Measurements from ENCODE around the gene CREB5. TPM values are rescaled to one million over a fixed set of nuclear protein-coding genes. Genes with fewer than 3 reads are reported as not detected.

The CREB5 gene
- total and polyA plus RNA-seq, 3 donors from 2014 or later = 2.0 to 2.9 (median 2.9) TPM

DNA sequence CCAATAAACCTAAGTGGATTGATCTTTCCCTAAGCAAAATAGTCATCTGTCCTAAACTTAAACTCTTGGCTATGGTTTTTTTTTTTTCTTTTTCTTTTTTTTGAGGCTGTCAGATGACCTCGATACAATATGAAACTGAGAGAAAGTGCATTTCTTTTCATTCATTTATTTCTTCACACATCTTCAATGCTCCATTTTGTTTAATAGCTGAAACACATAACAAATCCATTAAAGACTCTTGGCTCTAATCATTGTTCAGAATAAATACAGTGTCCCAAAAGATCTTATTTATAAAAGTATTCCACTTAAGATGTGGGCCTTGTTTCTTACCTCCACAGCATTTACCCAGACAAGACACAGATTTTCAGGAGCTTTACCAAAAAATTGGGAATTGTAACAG, 350.3 kb downstream of the CREB5 start:
- no peak overlapping the region for H3K27ac ChIP-seq
- no peaks in the 10 kb centered on the region for H3K4me1 ChIP-seq
- DNase-seq = no peak
- H3K9me3 ChIP-seq = no peaks in the 10 kb centered on the region
- intact Hi-C loops (cut with DNase I; ENCODE audit: low total_unique reads) = no loop called here
- no peaks in the 10 kb centered on the region for H3K27me3 ChIP-seq
- no peak overlapping the region for H3K4me3 ChIP-seq
- WGBS, 2 donors = 83 to 86% methylated on average over 1 of the region's 1 CpG
- no peaks in the 10 kb centered on the region for H3K36me3 ChIP-seq (ENCODE audit: low read depth, missing control alignments)
- TF ChIP-seq POLR2A (IDR thresholded peaks at IDR 0.05) = no peak
- TF ChIP-seq, protein P1, sequence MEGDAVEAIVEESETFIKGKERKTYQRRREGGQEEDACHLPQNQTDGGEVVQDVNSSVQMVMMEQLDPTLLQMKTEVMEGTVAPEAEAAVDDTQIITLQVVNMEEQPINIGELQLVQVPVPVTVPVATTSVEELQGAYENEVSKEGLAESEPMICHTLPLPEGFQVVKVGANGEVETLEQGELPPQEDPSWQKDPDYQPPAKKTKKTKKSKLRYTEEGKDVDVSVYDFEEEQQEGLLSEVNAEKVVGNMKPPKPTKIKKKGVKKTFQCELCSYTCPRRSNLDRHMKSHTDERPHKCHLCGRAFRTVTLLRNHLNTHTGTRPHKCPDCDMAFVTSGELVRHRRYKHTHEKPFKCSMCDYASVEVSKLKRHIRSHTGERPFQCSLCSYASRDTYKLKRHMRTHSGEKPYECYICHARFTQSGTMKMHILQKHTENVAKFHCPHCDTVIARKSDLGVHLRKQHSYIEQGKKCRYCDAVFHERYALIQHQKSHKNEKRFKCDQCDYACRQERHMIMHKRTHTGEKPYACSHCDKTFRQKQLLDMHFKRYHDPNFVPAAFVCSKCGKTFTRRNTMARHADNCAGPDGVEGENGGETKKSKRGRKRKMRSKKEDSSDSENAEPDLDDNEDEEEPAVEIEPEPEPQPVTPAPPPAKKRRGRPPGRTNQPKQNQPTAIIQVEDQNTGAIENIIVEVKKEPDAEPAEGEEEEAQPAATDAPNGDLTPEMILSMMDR (IDR thresholded peaks at IDR 0.05) = no peak

DNA sequence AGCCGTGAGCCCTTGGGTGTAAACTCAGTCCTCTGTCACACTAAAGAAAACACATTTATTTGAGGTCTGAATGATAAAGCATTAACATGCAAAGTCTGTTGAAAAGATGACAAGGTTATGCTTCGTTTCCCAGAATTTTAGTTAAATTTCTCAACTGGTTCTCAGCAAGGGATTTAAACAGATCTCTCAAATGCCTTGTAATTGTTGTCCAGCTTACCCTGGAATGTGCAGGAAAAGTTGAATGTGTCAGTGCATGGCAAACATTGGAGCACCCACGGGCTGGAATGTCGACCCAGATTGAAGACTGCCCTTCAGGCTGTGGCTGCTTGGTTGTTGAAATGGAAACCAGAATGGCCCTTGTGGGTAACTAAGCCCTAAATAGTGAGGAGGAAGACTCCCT, 354.0 kb downstream of the CREB5 start:
- intact Hi-C loops (cut with DNase I; ENCODE audit: low total_unique reads) = no loop called here
- H3K9me3 ChIP-seq = no peaks in the 10 kb centered on the region
- WGBS, 2 donors = 91 to 94% methylated on average over 4 of the region's 4 CpGs
- H3K36me3 ChIP-seq (ENCODE audit: low read depth, missing control alignments) = no peaks in the 10 kb centered on the region
- no peak overlapping the region for H3K4me3 ChIP-seq
- no peak for DNase-seq
- H3K27me3 ChIP-seq = no peaks in the 10 kb centered on the region
- TF ChIP-seq, protein P1 (IDR thresholded peaks at IDR 0.05) = no peak
- no peak for TF ChIP-seq POLR2A (IDR thresholded peaks at IDR 0.05)
- H3K27ac ChIP-seq = no peak overlapping the region
- H3K4me1 ChIP-seq = no peaks in the 10 kb centered on the region

DNA sequence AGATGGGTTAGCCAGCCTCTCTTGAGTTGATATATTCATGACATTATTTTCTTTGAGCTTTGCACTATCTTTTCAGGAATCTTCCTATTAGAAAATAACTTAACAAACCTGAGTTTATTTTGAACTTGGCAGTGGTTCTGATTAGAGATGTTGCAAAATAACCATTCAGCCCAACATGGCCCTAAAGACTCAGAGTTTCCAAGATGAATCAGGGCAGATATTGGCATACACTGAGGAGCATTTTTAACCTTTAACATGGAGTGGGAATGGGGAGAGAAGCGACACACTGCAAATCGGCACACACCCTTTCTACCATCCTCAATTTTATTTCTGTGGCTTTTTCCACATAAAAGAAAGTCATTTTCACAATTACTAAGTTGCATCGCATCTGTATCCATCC, 355.0 kb downstream of the CREB5 start:
- DNase-seq = no peak

DNA sequence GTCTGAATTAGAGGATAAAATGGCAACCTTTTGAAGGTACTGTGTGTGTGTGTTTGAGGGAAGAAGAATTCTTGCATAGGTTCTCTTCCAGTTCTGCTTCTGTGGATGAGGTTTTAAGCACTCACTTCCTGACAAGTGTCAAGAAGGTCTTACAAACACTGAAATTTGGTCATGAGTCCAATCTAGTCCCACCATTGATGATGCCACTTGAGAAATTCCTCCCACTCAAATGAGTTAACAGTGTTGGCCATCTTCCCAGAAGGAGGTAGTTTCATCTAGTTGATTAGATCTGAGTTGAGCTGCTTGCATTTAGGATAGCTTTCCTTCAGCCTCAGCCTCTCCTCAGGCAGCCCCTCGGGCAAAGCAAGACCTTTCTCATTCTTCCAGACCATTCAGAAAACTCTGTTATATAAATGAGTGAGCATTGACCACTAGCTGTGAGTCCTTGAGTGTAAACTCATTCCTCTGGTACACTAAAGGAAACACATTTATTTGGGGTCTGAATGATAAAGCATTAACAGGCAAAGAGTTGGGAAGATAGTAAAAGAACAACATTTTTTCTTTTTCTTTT, 356.3 kb downstream of the CREB5 start:
- Histone ChIP-seq H3K27ac (no peak overlapping the region), H3K9me3 (no peaks in the 10 kb centered on the region), H3K4me1 (no peaks in the 10 kb centered on the region), H3K27me3 (no peaks in the 10 kb centered on the region), H3K36me3 (ENCODE audit: low read depth, missing control alignments) (no peaks in the 10 kb centered on the region), H3K4me3 (no peak overlapping the region)
- intact Hi-C loops (cut with DNase I; ENCODE audit: low total_unique reads) = no loop called here
- WGBS, 2 donors = 92 to 96% methylated on average over 1 of the region's 1 CpG
- DNase-seq = no peak
- TF ChIP-seq POLR2A (IDR thresholded peaks at IDR 0.05) = no peak
- TF ChIP-seq, protein P1 (IDR thresholded peaks at IDR 0.05) = no peak

More for the DNA sequence above, 355.0 kb downstream of the CREB5 start:
- Histone ChIP-seq H3K27me3 (no peaks in the 10 kb centered on the region), H3K27ac (no peak overlapping the region), H3K4me1 (no peaks in the 10 kb centered on the region), H3K9me3 (no peaks in the 10 kb centered on the region), H3K36me3 (ENCODE audit: low read depth, missing control alignments) (no peaks in the 10 kb centered on the region), H3K4me3 (no peak overlapping the region)
- 93 to 96% methylated on average over 3 of the region's 3 CpGs for WGBS, 2 donors
- TF ChIP-seq, protein P1 (IDR thresholded peaks at IDR 0.05) = no peak
- no peak for TF ChIP-seq POLR2A (IDR thresholded peaks at IDR 0.05)
- intact Hi-C loops (cut with DNase I; ENCODE audit: low total_unique reads) = no loop called here

DNA sequence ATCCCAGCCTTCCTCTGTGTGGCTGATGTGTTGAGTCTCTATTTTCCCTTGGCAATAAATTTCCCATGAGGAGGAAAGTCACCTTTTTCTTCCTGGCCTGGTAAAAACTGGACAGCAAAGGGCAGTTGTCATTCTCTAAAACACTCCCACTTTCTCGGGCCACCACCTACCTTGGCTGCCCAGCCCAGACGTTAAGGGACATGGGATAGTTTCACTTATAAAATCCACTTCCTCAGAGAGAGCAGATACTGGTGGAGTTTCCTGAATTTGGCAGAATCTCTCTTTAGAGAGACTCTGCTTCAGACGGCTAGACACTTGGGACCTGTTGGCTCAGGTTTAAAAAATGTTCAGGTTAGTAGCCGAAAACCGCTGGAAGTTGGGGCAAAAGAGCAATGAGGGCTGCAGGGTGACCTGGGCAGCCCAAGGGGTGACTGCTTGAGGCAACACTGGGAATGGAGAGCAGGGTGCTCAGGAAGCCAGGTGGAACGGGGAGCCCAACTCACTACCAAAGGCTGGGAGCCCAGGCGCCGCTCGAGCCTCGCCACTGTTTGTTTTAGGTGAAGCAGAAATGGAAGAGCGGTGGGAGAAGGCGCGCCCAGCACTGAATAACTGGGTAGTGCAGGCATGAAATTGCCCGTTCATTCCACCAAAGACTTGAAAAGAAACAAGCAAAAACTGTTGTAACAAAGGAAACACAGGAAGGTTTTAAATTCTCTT, 359.7 kb downstream of the CREB5 start:
- no peak for DNase-seq
- no peak overlapping the region for H3K27ac ChIP-seq
- no peak overlapping the region for H3K4me3 ChIP-seq
- no peaks in the 10 kb centered on the region for H3K4me1 ChIP-seq
- no peaks in the 10 kb centered on the region for H3K27me3 ChIP-seq
- WGBS, 2 donors = 69 to 77% methylated on average over 14 of the region's 14 CpGs
- intact Hi-C loops (cut with DNase I; ENCODE audit: low total_unique reads) = no loop called here
- H3K9me3 ChIP-seq = no peaks in the 10 kb centered on the region
- TF ChIP-seq, protein P1 (IDR thresholded peaks at IDR 0.05) = no peak
- no peak for TF ChIP-seq POLR2A (IDR thresholded peaks at IDR 0.05)
- H3K36me3 ChIP-seq (ENCODE audit: low read depth, missing control alignments) = no peaks in the 10 kb centered on the region
